GM19438 (cell line): Measurements from ENCODE around the gene CHID1.

Experiments used
- ATAC-seq: cut with Tn5 transposase; IDR thresholded peaks from one replicate; pipeline ENCODE4 v1.9.1; 2021; ENCODE audit warnings: low read depth; ENCODE audit not compliant: unreplicated experiment

The CHID1 gene

GRCh38 chr11:933142-933851 lies 22.7 kb upstream of the CHID1 start:
- ATAC-seq, result no peak

- no peak for ATAC-seq
Measured at GRCh38 chr11:932435-932834, 21.8 kb upstream of the CHID1 start.

- ATAC-seq, result no peak
Measured at GRCh38 chr11:931385-931784, 20.8 kb upstream of the CHID1 start.

GRCh38 chr11:929405-929804 lies 18.8 kb upstream of the CHID1 start:
- ATAC-seq, result no peak

GRCh38 chr11:928786-929185 lies 18.2 kb upstream of the CHID1 start:
- ATAC-seq, result no peak

- no peak for ATAC-seq
Measured at GRCh38 chr11:927871-928270, 17.3 kb upstream of the CHID1 start.

GRCh38 chr11:926341-926916 lies 15.8 kb upstream of the CHID1 start:
- ATAC-seq, result no peak

- no peak for ATAC-seq
Measured at GRCh38 chr11:925496-926301, 15.1 kb upstream of the CHID1 start, which contains the start of gene AP2A2. Gene AP2A2, plus strand, starts transcription at chr11:925870. Its CDS starts 152 bp downstream, at chr11:926022.

GRCh38 chr11:925158-925495 lies 14.5 kb upstream of the CHID1 start:
- no peak for ATAC-seq

- no peak for ATAC-seq
Measured at GRCh38 chr11:924406-925157, 14.0 kb upstream of the CHID1 start.

GRCh38 chr11:923691-924405 lies 13.2 kb upstream of the CHID1 start:
- no peak for ATAC-seq

GRCh38 chr11:921921-922678 lies 11.5 kb upstream of the CHID1 start:
- ATAC-seq, result no peak

- ATAC-seq, result no peak
Measured at GRCh38 chr11:917426-917825, 6.8 kb upstream of the CHID1 start.

- ATAC-seq, result no peak
Measured at GRCh38 chr11:914747-915501, 4.3 kb upstream of the CHID1 start.

- ATAC-seq, result no peak
Measured at GRCh38 chr11:914204-914603, 3.6 kb upstream of the CHID1 start.

- no peak for ATAC-seq
Measured at GRCh38 chr11:913043-913442, 2.4 kb upstream of the CHID1 start.

GRCh38 chr11:912266-912665 lies 1.7 kb upstream of the CHID1 start:
- no peak for ATAC-seq

- ATAC-seq, result no peak
Measured at GRCh38 chr11:911890-912219, 1.2 kb upstream of the CHID1 start.
